ENCODE data around the gene HMGN4.
"Not testable (repeated sequence)": the region's sequence is repeated elsewhere in the genome, so short reads cannot be mapped to it uniquely, and the experiment has no call there.

GRCh38 chr6:26522486-26523228, 15.5 kb upstream of the HMGN4 start:
- TF ChIP-seq POLR2AphosphoS5, EP300, CTCF, POLR2A (IDR thresholded peaks at IDR 0.05): not testable (repeated sequence)
